ENCODE measurements around the gene MSRB3. TPM values are rescaled to one million over a fixed set of nuclear protein-coding genes. Genes with fewer than 3 reads are reported as not detected.

The MSRB3 gene
- total and polyA plus RNA-seq, 10 of the 15 experiments (the other 5 are each of a cell fraction or from before 2014, with no cell fraction given): 0.07 to 2.7 (median 1.3) TPM

DNA sequence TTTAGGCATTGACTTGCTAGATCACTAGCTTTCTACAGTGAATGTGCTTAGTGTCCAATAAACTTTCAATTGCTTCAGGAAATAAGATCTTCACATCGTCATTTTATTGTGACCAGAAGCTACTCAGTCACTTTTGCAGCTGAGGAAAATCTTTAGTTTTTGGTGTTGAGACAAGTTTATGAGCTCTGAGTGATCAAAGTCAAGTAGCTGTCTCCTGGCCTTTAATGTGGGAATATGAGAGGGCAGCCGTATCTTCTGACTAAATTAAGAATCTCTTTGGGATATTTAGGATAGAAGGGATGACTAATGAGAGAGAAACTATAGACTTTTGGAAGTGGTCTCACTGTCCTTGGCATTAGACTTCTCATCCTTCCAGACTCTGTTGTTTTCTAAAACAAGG is 21.6 kb downstream of the MSRB3 start:
- 0% methylated on average over 2 of the region's 2 CpGs for WGBS (ENCODE audit: insufficient coverage, insufficient replicate concordance, low lambda C conversion rate, missing lambda C conversion rate)
- ChIA-PET SMC1A (ENCODE audit: uncharacterized antibody, unreplicated experiment) (interaction anchor here (1.8 to 2.0 kb wide), 2 partner anchors 10 to 12 kb away, joined by 6 to 7 read pairs; no protein-coding TSS in a partner anchor), CTCF (interaction anchor here (0.5 to 3.1 kb wide), 4 partner anchors 9 to 415 kb away, joined by 3 to 19 read pairs (median 3); no protein-coding TSS in a partner anchor), POLR2A (no interaction called here), RAD21 (ENCODE audit: unreplicated experiment) (no interaction called here)
- no peaks in the 10 kb centered on the region for H4K20me1 ChIP-seq (ENCODE audit: control insufficient read depth, insufficient read depth)
- no peak overlapping the region for H3K9ac ChIP-seq (ENCODE audit: control insufficient read depth, insufficient read depth, low read length)
- H3K9me3 ChIP-seq (replicated peaks; ENCODE audit: control insufficient read depth, insufficient read depth, low read length): no peaks in the 10 kb centered on the region
- no peak for ATAC-seq
- TF ChIP-seq ZBED1 (IDR thresholded peaks at IDR 0.05; ENCODE audit: borderline replicate concordance): no peak
- no peak for TF ChIP-seq MTA2 (IDR thresholded peaks at IDR 0.05; ENCODE audit: low read depth)
- H2AFZ ChIP-seq (ENCODE audit: control insufficient read depth, low read depth, low read length): no peak overlapping the region
- H3K4me3 ChIP-seq: no peak overlapping the region
- BruUV-seq (replicated peaks): no TSS peak
- H3K27me3 ChIP-seq (replicated peaks in 1 of 2; ENCODE audit: control insufficient read depth in 2 of 2, insufficient read depth in 2 of 2, low read length in 1 of 2): no peaks in the 10 kb centered on the region; a peak in 1 of 4 replicates
- no peak overlapping the region for H3K27ac ChIP-seq (ENCODE audit: control insufficient read depth, insufficient read depth)
- FAIRE-seq: no peak
- no peak overlapping the region for H3K4me2 ChIP-seq (ENCODE audit: control insufficient read depth, insufficient read depth)
- in situ Hi-C loops (cut with MboI) (loop anchor here (10.0 kb wide), 1 partner anchor 805 kb away; no protein-coding TSS in a partner anchor), intact Hi-C loops (cut with micrococcal nuclease; ENCODE audit: unreplicated experiment) (loop anchor here (10.0 kb wide), 1 partner anchor 1395 kb away; no protein-coding TSS in a partner anchor)
- H3K36me3 ChIP-seq (ENCODE audit: control insufficient read depth in 2 of 2, insufficient read depth in 2 of 2, low read length in 1 of 2): no peaks in the 10 kb centered on the region
- H3K4me1 ChIP-seq (ENCODE audit: control insufficient read depth, insufficient read depth, low read length): no peaks in the 10 kb centered on the region
- no peak for DNase-seq (ENCODE audit: low read depth, low spot score)
- H3K79me2 ChIP-seq (ENCODE audit: control insufficient read depth, insufficient read depth, low read length): no peaks in the 10 kb centered on the region

DNA sequence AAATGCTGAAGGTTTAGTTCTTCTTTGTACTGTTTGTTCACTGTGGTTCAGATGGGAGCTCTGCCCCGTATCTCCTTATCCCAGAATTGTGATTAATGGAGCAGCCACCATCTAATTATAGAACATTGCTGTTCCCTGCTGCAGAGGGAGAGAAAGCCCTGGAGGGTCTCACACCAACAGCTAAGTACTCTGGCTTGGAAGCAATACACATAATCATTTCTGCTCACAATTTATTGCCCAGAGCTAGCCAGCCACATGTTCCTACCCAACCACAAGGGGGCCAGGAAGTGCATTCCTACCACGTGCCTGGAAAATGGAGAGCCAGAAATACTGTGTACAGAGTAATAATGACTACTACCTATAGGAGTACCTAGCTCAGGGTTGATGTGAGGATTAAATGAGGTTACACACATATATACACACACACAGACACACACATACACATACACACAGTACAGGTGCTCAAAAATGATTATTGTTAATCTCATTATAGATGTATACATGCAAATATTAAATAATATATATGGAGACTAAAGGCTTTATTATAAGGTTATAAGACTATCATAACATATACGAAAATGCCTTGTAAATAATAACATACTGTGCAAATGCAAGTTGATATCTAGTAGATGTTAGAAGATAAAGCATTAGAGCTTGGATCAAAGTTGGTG is 22.3 kb downstream of the MSRB3 start:
- ChIA-PET POLR2A (no interaction called here), SMC1A (ENCODE audit: uncharacterized antibody, unreplicated experiment) (interaction anchor here (1.5 to 2.0 kb wide), 2 partner anchors 10 to 44 kb away, joined by 3 to 7 read pairs; no protein-coding TSS in a partner anchor), RAD21 (ENCODE audit: unreplicated experiment) (no interaction called here), CTCF (interaction anchor here (1.1 to 3.1 kb wide), 2 partner anchors 10 to 12 kb away, joined by 3 to 19 read pairs; no protein-coding TSS in a partner anchor)
- FAIRE-seq (no peak), ATAC-seq (peak; percentile 49), DNase-seq (ENCODE audit: low read depth, low spot score) (no peak)
- Histone ChIP-seq H3K4me1 (ENCODE audit: control insufficient read depth, insufficient read depth, low read length) (no peaks in the 10 kb centered on the region), H3K36me3 (ENCODE audit: control insufficient read depth in 2 of 2, insufficient read depth in 2 of 2, low read length in 1 of 2) (no peaks in the 10 kb centered on the region), H3K9ac (ENCODE audit: control insufficient read depth, insufficient read depth, low read length) (no peak overlapping the region), H4K20me1 (ENCODE audit: control insufficient read depth, insufficient read depth) (no peaks in the 10 kb centered on the region), H2AFZ (ENCODE audit: control insufficient read depth, low read depth, low read length) (no peak overlapping the region), H3K4me3 (no peak overlapping the region), H3K9me3 (replicated peaks; ENCODE audit: control insufficient read depth, insufficient read depth, low read length) (no peaks in the 10 kb centered on the region), H3K27me3 (replicated peaks in 1 of 2; ENCODE audit: control insufficient read depth in 2 of 2, insufficient read depth in 2 of 2, low read length in 1 of 2) (no peaks in the 10 kb centered on the region; a peak in 1 of 4 replicates), H3K27ac (ENCODE audit: control insufficient read depth, insufficient read depth) (no peak overlapping the region), H3K4me2 (ENCODE audit: control insufficient read depth, insufficient read depth) (no peak overlapping the region), H3K79me2 (ENCODE audit: control insufficient read depth, insufficient read depth, low read length) (no peaks in the 10 kb centered on the region)
- 0% methylated on average over 3 of the region's 3 CpGs for WGBS (ENCODE audit: insufficient coverage, insufficient replicate concordance, low lambda C conversion rate, missing lambda C conversion rate)
- in situ Hi-C loops (cut with MboI) (loop anchor here (10.0 kb wide), 1 partner anchor 804 kb away; no protein-coding TSS in a partner anchor), intact Hi-C loops (cut with micrococcal nuclease; ENCODE audit: unreplicated experiment) (loop anchor here (10.0 kb wide), 1 partner anchor 1394 kb away; no protein-coding TSS in a partner anchor)
- TF ChIP-seq, protein P1, sequence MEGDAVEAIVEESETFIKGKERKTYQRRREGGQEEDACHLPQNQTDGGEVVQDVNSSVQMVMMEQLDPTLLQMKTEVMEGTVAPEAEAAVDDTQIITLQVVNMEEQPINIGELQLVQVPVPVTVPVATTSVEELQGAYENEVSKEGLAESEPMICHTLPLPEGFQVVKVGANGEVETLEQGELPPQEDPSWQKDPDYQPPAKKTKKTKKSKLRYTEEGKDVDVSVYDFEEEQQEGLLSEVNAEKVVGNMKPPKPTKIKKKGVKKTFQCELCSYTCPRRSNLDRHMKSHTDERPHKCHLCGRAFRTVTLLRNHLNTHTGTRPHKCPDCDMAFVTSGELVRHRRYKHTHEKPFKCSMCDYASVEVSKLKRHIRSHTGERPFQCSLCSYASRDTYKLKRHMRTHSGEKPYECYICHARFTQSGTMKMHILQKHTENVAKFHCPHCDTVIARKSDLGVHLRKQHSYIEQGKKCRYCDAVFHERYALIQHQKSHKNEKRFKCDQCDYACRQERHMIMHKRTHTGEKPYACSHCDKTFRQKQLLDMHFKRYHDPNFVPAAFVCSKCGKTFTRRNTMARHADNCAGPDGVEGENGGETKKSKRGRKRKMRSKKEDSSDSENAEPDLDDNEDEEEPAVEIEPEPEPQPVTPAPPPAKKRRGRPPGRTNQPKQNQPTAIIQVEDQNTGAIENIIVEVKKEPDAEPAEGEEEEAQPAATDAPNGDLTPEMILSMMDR (IDR thresholded peaks at IDR 0.05 in 2 of 3, conservative IDR thresholded peaks at IDR 0.05 in 1 of 3; ENCODE audit: control insufficient read depth in 2 of 3, extremely low read depth in 1 of 3, insufficient read depth in 1 of 3, low read depth in 3 of 3, low read length in 3 of 3): 0 out of 6 replicates have a peak, but pooled peaks of 1 of the 3 experiments have one; percentile 22
- no peak for TF ChIP-seq POLR2A (IDR thresholded peaks at IDR 0.05; ENCODE audit: low read depth, low read length)
- no peak for TF ChIP-seq STAT1 (conservative IDR thresholded peaks at IDR 0.05)
- TF ChIP-seq, protein P2, sequence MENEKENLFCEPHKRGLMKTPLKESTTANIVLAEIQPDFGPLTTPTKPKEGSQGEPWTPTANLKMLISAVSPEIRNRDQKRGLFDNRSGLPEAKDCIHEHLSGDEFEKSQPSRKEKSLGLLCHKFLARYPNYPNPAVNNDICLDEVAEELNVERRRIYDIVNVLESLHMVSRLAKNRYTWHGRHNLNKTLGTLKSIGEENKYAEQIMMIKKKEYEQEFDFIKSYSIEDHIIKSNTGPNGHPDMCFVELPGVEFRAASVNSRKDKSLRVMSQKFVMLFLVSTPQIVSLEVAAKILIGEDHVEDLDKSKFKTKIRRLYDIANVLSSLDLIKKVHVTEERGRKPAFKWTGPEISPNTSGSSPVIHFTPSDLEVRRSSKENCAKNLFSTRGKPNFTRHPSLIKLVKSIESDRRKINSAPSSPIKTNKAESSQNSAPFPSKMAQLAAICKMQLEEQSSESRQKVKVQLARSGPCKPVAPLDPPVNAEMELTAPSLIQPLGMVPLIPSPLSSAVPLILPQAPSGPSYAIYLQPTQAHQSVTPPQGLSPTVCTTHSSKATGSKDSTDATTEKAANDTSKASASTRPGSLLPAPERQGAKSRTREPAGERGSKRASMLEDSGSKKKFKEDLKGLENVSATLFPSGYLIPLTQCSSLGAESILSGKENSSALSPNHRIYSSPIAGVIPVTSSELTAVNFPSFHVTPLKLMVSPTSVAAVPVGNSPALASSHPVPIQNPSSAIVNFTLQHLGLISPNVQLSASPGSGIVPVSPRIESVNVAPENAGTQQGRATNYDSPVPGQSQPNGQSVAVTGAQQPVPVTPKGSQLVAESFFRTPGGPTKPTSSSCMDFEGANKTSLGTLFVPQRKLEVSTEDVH (IDR thresholded peaks at IDR 0.05; ENCODE audit: low read depth, partially characterized antibody): no peak
- TF ChIP-seq MYC (IDR thresholded peaks at IDR 0.05; ENCODE audit: insufficient read depth, insufficient read length, insufficient replicate concordance, low read length, severe bottlenecking): no peak
- TF ChIP-seq, protein P3, sequence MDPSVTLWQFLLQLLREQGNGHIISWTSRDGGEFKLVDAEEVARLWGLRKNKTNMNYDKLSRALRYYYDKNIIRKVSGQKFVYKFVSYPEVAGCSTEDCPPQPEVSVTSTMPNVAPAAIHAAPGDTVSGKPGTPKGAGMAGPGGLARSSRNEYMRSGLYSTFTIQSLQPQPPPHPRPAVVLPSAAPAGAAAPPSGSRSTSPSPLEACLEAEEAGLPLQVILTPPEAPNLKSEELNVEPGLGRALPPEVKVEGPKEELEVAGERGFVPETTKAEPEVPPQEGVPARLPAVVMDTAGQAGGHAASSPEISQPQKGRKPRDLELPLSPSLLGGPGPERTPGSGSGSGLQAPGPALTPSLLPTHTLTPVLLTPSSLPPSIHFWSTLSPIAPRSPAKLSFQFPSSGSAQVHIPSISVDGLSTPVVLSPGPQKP (IDR thresholded peaks at IDR 0.05; ENCODE audit: low read depth, low read length): no peak
- no TSS peak for BruUV-seq (replicated peaks)

Data from GM12878 (cell line).